Measurements from ENCODE around the gene DDX51. TPM values are rescaled to one million over a fixed set of nuclear protein-coding genes. Genes with fewer than 3 reads are reported as not detected.

DDX51 gene
- total RNA-seq, 4 donors from 2014 or later = 18.7 to 78.4 (median 32.2) TPM

GRCh38 chr12:132129007-132129406 lies 15.1 kb downstream of the DDX51 start:
- H3K36me3 ChIP-seq = peaks cover 0 to 32% (median 0%) of the 10 kb centered on the region in 3 donors

GRCh38 chr12:132127041-132127440 lies 17.1 kb downstream of the DDX51 start:
- no peaks in the 10 kb centered on the region for H3K9me3 ChIP-seq
- TF ChIP-seq POLR2A (IDR thresholded peaks at IDR 0.05) = no peak
- TF ChIP-seq CTCF (IDR thresholded peaks at IDR 0.05) = no peak
- DNase-seq = no peak
- H3K27me3 ChIP-seq = no peaks in the 10 kb centered on the region
- no peak overlapping the region for H3K27ac ChIP-seq
- peaks cover 0 to 42% (median 0%) of the 10 kb centered on the region in 3 donors for H3K36me3 ChIP-seq
- no peaks in the 10 kb centered on the region for H3K4me1 ChIP-seq
- no peak overlapping the region for H3K4me3 ChIP-seq

More at GRCh38 chr12:132129007-132129406, 15.1 kb downstream of the DDX51 start:
- Histone ChIP-seq H3K27me3 (no peaks in the 10 kb centered on the region), H3K27ac (no peak overlapping the region), H3K9me3 (no peaks in the 10 kb centered on the region), H3K4me3 (no peak overlapping the region), H3K4me1 (no peaks in the 10 kb centered on the region)
- no peak for DNase-seq
- TF ChIP-seq POLR2A (IDR thresholded peaks at IDR 0.05) (no peak), CTCF (IDR thresholded peaks at IDR 0.05) (no peak)

- no peak for DNase-seq
- H3K9me3 ChIP-seq = no peaks in the 10 kb centered on the region
- peaks cover 0 to 55% (median 0%) of the 10 kb centered on the region in 3 donors for H3K36me3 ChIP-seq
- no peak overlapping the region for H3K27ac ChIP-seq
- TF ChIP-seq POLR2A (IDR thresholded peaks at IDR 0.05) = no peak
- no peaks in the 10 kb centered on the region for H3K27me3 ChIP-seq
- H3K4me1 ChIP-seq = no peaks in the 10 kb centered on the region
- H3K4me3 ChIP-seq = no peak overlapping the region
Measured at GRCh38 chr12:132125736-132126135, 18.4 kb downstream of the DDX51 start.

GRCh38 chr12:132124766-132125425 lies 19.2 kb downstream of the DDX51 start:
- Histone ChIP-seq H3K4me3 (no peak overlapping the region), H3K9me3 (no peaks in the 10 kb centered on the region), H3K27me3 (no peaks in the 10 kb centered on the region), H3K27ac (no peak overlapping the region), H3K36me3 (peaks cover 0 to 63% (median 0%) of the 10 kb centered on the region in 3 donors), H3K4me1 (no peaks in the 10 kb centered on the region)
- no peak for TF ChIP-seq POLR2A (IDR thresholded peaks at IDR 0.05)
- no peak for TF ChIP-seq CTCF (IDR thresholded peaks at IDR 0.05)
- no peak for DNase-seq

GRCh38 chr12:132123970-132124765 lies 20.0 kb downstream of the DDX51 start:
- H3K36me3 ChIP-seq = peaks cover 0 to 66% (median 0%) of the 10 kb centered on the region in 3 donors
- H3K27ac ChIP-seq = no peak overlapping the region
- no peak for DNase-seq

More at GRCh38 chr12:132123970-132124765, 20.0 kb downstream of the DDX51 start:
- Histone ChIP-seq H3K4me3 (no peak overlapping the region), H3K27me3 (no peaks in the 10 kb centered on the region), H3K9me3 (no peaks in the 10 kb centered on the region), H3K4me1 (no peaks in the 10 kb centered on the region)
- TF ChIP-seq POLR2A (IDR thresholded peaks at IDR 0.05) (no peak), CTCF (IDR thresholded peaks at IDR 0.05) (no peak)

Measured in Peyer's patch (tissue), 4 donors.